Pancreas (tissue), 10 donors: ENCODE data around the gene RWDD1. TPM values are rescaled to one million over a fixed set of nuclear protein-coding genes. Genes with fewer than 3 reads are reported as not detected.

ENCODE experiments used
- ATAC-seq, 4 donors: fragments of 200-7000 bp; cut with Tn5 transposase; one replicate each; pipeline versions ENCODE4 v1.8.0 to v1.9.1; 2020; ENCODE audit warnings: mild to moderate bottlenecking in 4 of 4, moderate library complexity in 4 of 4
- DNase-seq, 6 donors: peaks; one replicate each; pipeline ENCODE4 v3.0.0-alpha.2; 2020
- FAIRE-seq: peaks from 2 replicates; lab custom pipeline; 2012; peaks lifted over from hg19 to GRCh38; lab: Jason Lieb, UNC
- H3K27ac ChIP-seq, 4 donors: fragments of 200-600 bp; sonication (generic); 1 replicate in 3 of 4; 2 replicates in 1 of 4; pipeline versions ENCODE4 v1.5.0 to v1.8.0; 2020
- H3K27me3 ChIP-seq, 4 donors: fragments of 200-600 bp; one replicate each; pipeline ENCODE4 v1.8.0; 2021
- H3K36me3 ChIP-seq, 3 donors: fragments of 200-600 bp; sonication (generic) in 1 of 3; one replicate each; pipeline versions ENCODE4 v1.5.0 to v1.8.0; 2020 to 2021
- H3K4me1 ChIP-seq, 3 donors: fragments of 200-600 bp; one replicate each; pipeline ENCODE4 v1.8.0; 2021
- H3K4me3 ChIP-seq, 4 donors: fragments of 200-600 bp; sonication (generic) in 2 of 4; one replicate each; pipeline versions ENCODE4 v1.5.0 to v1.8.0; 2020 to 2021
- H3K9me3 ChIP-seq, 4 donors: fragments of 200-600 bp; one replicate each; pipeline ENCODE4 v1.8.0; 2021
- CTCF ChIP-seq, 4 donors: fragments of 200-600 bp; sonication (generic) in 3 of 4; IDR thresholded peaks; one replicate each; pipeline versions ENCODE4 v1.5.0 to v1.8.0; 2021; ENCODE audit warnings: antibody characterized with exemption in 4 of 4
- WGBS, 2 donors: extraction: QIAGEN DNeasy Blood & Tissue Kit; methylation state at CpG; one replicate each; pipeline ENCODE4 v1.1.7; 2013; 5-methylcytosine and 5-hydroxymethylcytosine counted together
- intact Hi-C, 3 donors: fragments of 100-400 bp; cut with DNase I; formaldehyde crosslinking; loops; one replicate each; pipeline versions ENCODE4 v1.11.1 to v1.14.2; 2022
- polyA plus RNA-seq, 2 donors: library from polyadenylated mRNA; stranded (reverse); fragments of 200-250 nt; gene quantifications; one replicate each; pipeline ENCODE4 v1.2.3, GENCODE V29; 2013
- total RNA-seq, 6 donors: library from RNA; stranded (reverse); fragmentation: NEBNext Ultra II Directional in 4 of 6; extraction: Animal tissue kit (Norgen Biotek cat#: 25700) in 4 of 6; gene quantifications; one replicate each; pipeline versions ENCODE4 v1.2.1 to v1.2.4, GENCODE V29; 2021 to 2023
- donor health status: healthy with polysubstance abuse.
- donor health status: DM: no; HTN: no; CAD: no; lungs with moderate emphysema.
- donor health status: DM: no; HTN: no; CAD: no.
- donor health status: control.
- donor health status: control.
- donor health status: Bipolar disorder and iron deficiency.
- donor health status: DM: yes; HTN: yes; CAD: no.
- donor health status: DM: no; HTN: no; CAD: no.
- donor health status: DM: no; HTN: no; CAD: no.
- donor health status: DM: yes; HTN: yes; CAD: no.

Gene RWDD1
- total and polyA plus RNA-seq, 8 donors, result 26.0 to 40.6 (median 29.4) TPM

GRCh38 chr6:116533233-116533957, 37.9 kb upstream of the RWDD1 start:
- no peaks in the 10 kb centered on the region for H3K4me1 ChIP-seq
- H3K36me3 ChIP-seq, result no peaks in the 10 kb centered on the region
- H3K4me3 ChIP-seq, result no peak overlapping the region
- no peaks in the 10 kb centered on the region for H3K9me3 ChIP-seq
- no peaks in the 10 kb centered on the region for H3K27me3 ChIP-seq
- FAIRE-seq (no peak), ATAC-seq (no peak), DNase-seq (no peak)
- no peak for TF ChIP-seq CTCF (IDR thresholded peaks at IDR 0.05)
- intact Hi-C loops, result no loop called here
- no peak overlapping the region for H3K27ac ChIP-seq
- WGBS, 2 donors, result 47 to 48% methylated on average over 9 of the region's 9 CpGs

GRCh38 chr6:116535109-116535508, 36.2 kb upstream of the RWDD1 start:
- FAIRE-seq (no peak), ATAC-seq (no peak), DNase-seq (no peak)
- Histone ChIP-seq H3K4me3 (no peak overlapping the region), H3K9me3 (no peaks in the 10 kb centered on the region), H3K4me1 (no peaks in the 10 kb centered on the region), H3K36me3 (no peaks in the 10 kb centered on the region), H3K27me3 (no peaks in the 10 kb centered on the region), H3K27ac (no peak overlapping the region)
- intact Hi-C loops, result no loop called here
- TF ChIP-seq CTCF (IDR thresholded peaks at IDR 0.05), result no peak

GRCh38 chr6:116536216-116536621, 35.1 kb upstream of the RWDD1 start:
- DNase-seq (peak in 1 of 6 donors; percentile 9), FAIRE-seq (peak; percentile 96), ATAC-seq (peak in 3 of 4 donors; percentile 74 to 76 (median 75))
- intact Hi-C loops, result no loop called here
- Histone ChIP-seq H3K9me3 (no peaks in the 10 kb centered on the region), H3K27ac (no peak overlapping the region), H3K27me3 (no peaks in the 10 kb centered on the region), H3K36me3 (no peaks in the 10 kb centered on the region), H3K4me3 (no peak overlapping the region), H3K4me1 (no peaks in the 10 kb centered on the region)
- TF ChIP-seq CTCF (IDR thresholded peaks at IDR 0.05), result peak; percentile 55 to 65 (median 58)
- 5 to 12% methylated on average over 4 of the region's 4 CpGs for WGBS, 2 donors

DNA sequence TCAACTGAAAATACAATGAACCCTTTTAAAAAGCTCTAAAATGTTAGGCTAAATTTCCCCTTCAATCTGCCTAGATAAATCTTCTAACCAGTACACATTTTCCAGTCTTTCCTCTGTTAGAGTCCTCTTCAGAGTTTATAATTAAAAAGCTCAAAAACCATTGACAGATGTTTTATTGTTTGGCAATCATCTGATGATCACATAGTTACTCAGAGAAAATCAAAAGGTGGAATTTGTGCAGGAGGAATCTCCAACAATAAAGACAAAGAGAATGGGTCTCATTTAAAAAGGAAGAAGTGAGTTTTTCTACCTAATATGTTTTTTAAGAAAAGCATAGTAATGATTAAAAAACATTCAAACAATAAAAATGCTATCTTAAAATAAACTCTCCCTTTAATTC, 28.9 kb upstream of the RWDD1 start:
- Histone ChIP-seq H3K4me1 (no peaks in the 10 kb centered on the region), H3K36me3 (no peaks in the 10 kb centered on the region), H3K9me3 (no peaks in the 10 kb centered on the region), H3K4me3 (no peak overlapping the region), H3K27ac (no peak overlapping the region), H3K27me3 (peaks cover 0 to 8% (median 0%) of the 10 kb centered on the region in 4 donors)
- FAIRE-seq, result no peak
- no peak for ATAC-seq
- TF ChIP-seq CTCF (IDR thresholded peaks at IDR 0.05), result no peak
- DNase-seq, result no peak
- intact Hi-C loops, result no loop called here

DNA sequence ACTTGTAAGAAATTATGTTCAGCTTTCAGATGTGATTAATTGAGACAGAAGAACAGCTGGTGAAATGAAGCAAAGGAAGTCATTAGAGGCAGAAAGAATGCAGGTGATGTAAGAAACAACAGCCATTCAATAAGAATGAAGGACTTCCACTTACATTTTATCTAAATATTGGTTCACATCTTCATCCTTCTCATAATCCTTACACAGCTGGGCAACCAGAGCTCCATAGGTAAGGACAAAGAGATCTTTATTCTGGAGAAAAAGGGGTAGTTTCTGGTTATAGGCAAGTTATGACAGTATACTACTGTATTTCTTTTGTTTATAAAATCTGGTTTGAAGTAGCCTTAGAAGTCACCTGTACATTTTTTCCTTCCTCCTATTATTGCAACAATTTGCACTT, 28.2 kb upstream of the RWDD1 start:
- no peak overlapping the region for H3K27ac ChIP-seq
- DNase-seq, result no peak
- H3K4me3 ChIP-seq, result no peak overlapping the region
- intact Hi-C loops, result no loop called here
- no peaks in the 10 kb centered on the region for H3K4me1 ChIP-seq
- H3K9me3 ChIP-seq, result no peaks in the 10 kb centered on the region
- H3K36me3 ChIP-seq, result no peaks in the 10 kb centered on the region
- ATAC-seq, result no peak
- no peak for FAIRE-seq
- no peak for TF ChIP-seq CTCF (IDR thresholded peaks at IDR 0.05)
- peaks cover 0 to 8% (median 0%) of the 10 kb centered on the region in 4 donors for H3K27me3 ChIP-seq
